T1000 (cell line): Measurements from ENCODE around the gene TP53I11.

Experiments
- DNase-seq: peaks from one replicate; lab custom pipeline; 2025; ENCODE audit warnings: mixed read lengths; lab: John Stamatoyannopoulos, UW

Gene TP53I11

DNA sequence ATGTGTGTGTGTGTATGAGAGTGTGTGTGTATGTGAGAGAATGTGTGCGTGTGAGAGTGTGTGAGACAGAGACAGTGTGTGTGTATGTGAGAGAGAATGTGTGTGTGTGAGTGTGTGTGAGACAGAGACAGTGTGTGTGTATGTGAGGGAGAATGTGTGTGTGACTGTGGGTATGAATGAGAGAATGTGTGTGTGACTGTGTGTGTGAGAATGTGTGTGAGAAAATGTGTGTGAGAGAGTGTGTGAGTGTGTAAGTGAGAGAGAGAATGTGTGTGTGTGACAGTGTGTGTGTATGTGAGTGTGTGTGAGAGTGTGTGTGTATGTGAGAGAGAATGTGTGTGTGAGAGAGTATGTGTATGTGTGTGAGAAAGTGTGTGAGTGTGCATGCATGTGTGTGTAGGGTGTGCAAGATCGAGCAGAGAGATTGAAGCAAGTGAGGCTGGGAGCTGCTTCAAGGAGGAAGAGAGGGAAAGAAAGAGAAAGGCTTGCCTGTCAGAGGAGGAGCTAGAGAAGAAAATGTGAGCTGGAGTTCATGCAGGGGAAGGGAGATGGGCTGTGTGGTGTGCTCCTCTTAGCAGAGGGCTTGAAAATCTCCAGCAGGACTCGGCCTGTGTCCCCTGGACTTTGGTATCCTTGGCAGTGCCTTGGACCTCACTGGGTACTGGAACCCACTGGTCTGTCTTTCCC is 27.7 kb upstream of the TP53I11 start:
- DNase-seq, result no peak

DNA sequence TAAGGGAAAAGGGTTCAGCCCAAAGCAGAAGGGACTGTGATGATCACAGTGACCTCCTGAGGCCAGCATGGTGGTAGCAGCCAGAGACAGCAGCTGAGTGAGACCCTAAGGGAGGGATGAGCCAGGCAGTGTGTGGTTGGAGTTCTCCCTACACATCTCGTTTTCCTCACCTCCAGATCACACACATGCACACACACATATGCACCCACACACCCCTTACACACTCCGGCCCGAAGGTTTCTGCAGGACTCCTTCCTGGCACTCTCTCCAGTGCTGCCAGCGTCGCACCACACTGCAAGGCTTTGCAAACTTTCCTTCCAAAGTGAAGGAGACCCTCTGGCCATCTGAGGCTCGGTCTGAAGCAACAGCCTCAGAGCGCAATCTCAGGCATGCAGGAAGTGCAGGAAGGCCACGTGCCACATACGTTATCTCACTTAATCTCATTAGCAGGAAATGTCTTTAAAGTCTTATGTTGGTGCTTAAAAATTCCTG is 26.9 kb upstream of the TP53I11 start:
- DNase-seq, result no peak

DNA sequence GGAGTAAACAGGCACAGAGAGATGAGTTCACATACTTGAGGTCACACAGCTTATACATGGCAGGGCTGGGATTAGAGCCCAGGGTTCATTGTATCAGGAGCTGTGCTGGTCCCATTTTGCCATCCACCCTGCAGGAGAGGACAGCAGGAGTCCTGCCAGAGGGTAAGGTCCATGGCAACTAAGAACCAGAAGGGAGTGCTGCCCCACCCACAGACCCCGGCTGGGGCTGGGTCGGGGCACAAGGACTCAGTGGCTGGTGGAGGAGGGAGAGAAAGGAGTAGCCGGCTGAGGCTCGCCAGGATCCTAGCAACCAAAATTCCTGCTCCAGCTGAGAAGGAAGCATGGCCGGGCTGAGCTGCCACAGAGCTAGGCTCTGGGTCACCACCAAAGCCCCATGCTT is 25.9 kb upstream of the TP53I11 start:
- no peak for DNase-seq

DNA sequence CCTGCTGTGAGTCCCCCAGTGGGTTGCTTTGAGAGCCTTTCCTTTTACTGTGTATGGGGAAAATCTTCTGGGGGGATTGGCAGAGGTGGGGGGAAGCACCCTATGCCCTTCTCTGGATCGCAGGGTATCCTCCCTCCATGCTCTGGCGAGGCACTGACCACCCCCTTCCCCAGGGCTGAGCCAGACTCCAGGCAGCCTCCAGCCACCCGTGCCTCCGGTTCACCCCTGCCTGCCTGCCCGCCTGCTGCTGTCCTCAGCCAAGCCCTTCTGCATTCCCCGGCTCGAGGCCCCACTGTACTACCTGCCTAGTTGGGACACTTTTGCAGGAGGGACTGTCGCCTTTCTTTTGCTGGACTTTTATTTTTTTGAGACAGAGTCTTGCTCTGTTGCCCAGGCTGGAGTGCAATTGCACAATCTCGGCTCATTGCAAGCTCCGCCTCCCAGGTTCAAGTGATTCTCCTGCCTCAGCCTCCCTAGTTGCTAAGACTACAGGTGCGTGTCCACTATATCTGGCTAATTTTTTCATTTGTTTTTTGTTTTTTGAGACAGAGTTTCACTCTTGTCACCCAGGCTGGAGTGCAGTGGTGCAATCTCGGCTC is 23.8 kb upstream of the TP53I11 start:
- no peak for DNase-seq

DNA sequence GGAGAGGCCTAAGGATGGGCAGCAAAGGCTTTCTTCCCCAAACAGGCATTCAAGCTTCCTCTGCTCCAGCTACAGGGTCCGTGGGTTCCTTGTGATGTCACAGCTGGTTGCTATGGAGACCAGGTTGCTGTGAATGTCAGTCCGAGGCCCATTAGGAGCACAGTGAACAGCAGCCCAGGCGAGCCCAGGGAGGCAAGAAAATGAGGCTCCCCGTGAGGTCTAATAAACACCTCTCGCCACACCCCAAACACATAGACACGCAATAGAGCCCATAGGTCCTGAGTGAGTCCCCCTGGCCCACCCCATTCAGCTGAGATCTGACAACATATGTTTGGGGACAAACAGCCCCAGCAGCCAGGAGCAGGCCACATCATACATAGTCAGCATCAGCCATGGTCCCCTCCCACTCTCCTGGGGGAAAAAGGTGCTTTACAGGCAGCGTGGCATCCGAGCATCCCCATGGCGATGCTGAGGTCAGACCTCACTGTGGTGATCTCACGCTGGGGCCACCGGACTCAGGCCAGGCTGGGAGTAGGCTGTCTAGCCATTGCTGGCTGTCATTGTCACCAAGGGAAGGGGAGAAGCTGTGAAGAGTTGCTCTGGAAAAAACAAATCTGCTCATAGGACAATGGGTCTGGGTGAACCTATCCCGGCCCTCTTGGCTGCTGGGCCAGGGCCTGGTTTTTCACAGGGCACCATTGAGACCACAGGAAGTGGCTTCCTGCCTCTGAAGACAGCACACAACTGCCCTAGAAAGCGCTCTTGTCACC is 23.1 kb upstream of the TP53I11 start:
- DNase-seq, result no peak

DNA sequence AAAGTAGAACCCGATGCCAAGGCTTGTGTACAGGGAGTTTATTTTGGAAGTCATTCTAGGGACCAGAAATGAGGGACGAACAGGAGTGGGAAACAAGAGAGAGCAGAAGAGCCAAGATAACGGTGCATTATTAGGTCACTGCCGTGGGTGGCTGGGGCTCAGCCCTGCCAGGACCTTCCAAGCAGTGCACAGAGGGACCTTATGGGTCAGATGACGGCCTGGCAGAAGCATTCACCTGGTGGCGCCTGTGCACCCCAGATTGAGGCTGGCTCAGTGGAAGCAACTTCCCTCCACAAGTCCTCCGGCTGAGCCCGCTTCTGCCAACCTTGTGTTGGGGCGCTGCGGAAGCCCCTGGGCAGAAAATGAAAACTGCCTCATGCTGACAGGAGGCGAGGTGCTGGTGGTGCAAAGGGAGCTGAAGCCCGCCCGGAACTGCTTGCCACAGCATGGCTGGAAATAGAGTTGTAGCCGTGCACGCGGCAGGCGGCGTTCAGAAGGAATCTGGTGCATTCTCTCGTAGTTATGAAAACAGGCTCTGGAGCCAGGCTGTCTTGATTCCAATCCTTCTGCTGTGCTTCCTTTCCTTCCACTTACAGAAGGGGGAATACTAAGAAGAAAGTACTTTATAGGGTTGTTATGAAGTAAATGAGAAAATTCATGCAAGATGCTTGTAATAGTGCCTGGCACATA is 22.2 kb upstream of the TP53I11 start:
- no peak for DNase-seq

DNA sequence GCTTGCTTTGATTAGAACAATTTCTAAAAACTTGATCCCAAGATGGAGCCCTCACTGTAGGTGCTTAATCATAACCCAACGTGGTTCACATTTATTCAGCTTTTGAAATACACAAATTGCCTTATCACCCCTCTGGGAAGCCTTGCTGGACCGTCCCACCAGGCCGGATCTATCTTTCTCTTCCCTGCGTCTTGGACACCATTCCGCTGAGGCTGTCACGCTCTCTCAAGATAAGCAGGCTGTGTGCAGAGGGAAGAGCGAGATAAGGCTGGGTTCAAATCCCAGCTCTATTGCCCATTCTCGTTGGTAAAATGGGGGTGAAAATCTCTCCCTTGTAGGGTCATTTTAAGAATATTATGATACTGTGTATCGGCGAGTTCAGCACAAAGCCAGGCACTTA is 20.5 kb upstream of the TP53I11 start:
- DNase-seq, result no peak

DNA sequence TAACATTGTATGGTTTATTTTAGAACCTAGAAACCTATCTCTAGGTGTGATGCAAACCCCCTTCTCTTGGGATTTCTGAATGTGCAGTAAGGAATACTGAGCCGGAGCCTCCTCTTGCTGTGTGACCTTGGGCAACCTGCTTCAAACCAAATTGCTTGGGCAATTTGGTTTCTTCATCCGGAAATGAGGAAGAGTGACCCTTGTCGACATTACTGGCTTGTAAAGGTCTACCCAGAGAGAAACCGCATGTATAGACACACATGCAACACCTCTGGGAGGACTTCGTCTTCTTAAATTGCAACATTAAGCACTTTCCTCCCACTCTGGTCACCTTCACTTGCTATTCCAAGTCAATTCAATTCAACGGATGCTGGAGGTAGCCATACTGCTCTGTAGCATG is 19.6 kb upstream of the TP53I11 start:
- DNase-seq, result no peak

DNA sequence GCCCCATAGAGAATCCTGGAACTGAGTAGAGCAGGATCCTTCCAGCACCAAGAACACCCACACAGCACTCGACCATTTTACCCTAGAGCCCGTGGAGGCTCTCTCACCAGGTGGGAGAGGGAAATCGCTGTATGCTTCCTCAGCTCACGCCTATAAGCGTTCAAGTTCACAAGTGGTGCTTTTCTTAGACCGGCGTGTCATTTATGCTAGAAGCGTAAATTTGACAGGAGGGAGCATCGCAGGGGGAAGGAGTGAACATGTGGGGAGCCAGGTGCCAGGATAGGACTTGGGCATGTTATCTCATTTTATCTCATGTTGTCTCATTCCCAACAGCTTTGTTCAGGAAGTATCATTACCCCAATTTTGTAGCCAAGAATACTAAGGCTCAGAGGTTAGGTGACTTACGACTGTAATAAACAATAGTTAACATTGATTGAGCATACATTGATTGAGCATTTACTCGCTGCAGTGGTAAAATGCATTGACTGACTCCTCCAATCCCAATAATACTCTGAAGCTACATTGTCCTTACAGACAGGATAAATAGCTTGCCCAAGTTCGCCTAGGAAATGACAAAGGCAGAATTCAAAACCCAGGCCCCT is 19.1 kb upstream of the TP53I11 start:
- DNase-seq, result no peak

DNA sequence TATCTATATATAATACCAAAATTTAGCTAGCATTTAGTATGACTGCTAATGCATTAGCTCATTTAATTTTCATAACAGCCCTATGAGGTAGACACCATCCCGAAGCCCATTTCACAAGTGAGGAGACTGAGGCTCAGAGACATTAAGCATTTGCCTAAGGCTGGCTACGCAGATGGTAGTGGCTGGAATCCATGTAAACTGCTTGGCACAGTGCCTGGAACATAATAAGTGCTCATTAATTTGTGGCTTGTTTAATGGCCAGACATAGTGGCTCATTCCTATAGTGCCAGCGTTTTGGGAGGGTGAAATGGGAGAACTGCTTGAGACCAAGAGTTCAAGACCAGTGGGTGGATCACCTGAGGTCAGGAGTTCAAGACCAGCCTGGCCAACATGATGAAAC is 17.8 kb upstream of the TP53I11 start:
- no peak for DNase-seq

DNA sequence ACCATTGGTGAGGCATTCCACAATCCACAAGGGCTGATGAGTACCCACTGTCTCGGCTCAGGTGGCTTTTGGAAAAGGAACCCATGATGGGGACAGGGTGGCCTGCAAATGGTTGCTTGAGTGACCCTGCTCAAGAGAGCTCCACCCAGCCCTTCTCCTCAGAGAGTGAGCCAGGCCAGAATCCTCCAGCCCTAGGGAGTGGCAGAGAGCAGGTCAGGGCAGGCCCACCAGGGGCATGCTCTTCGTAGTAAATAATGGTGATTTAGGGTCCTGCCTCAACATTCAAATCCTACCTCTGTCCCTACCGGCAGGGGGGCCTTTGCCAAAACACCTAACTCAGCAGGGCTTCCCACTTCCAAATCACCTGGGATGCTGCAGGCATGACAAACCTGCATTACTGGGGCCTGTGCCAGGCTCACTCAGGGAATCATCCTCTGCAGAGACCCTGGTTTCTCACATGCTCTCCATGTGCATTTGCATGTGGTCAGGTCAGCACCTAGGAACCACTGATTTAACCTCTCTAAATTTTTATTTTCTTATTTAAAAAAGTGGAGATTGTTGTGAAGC is 17.3 kb upstream of the TP53I11 start:
- no peak for DNase-seq

DNA sequence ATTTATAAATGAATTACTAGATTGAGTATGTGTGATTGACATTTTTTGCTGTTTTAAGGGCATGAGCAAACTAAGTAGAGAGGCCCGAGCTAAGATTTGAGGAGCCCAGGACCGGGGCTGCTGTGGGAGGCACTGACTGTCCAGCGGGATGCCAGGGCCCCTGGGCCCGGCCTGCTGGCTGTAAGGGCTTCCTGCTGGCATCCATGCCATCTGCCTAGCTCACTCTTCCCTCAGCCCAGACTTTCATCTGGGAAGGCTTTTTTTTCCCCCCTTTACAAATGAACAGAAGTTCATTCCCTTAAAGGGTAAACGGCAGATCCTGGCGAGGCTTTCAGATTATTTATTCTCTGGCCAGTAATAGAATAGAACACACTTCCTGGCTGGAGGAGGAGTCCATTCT is 16.0 kb upstream of the TP53I11 start:
- DNase-seq, result no peak

DNA sequence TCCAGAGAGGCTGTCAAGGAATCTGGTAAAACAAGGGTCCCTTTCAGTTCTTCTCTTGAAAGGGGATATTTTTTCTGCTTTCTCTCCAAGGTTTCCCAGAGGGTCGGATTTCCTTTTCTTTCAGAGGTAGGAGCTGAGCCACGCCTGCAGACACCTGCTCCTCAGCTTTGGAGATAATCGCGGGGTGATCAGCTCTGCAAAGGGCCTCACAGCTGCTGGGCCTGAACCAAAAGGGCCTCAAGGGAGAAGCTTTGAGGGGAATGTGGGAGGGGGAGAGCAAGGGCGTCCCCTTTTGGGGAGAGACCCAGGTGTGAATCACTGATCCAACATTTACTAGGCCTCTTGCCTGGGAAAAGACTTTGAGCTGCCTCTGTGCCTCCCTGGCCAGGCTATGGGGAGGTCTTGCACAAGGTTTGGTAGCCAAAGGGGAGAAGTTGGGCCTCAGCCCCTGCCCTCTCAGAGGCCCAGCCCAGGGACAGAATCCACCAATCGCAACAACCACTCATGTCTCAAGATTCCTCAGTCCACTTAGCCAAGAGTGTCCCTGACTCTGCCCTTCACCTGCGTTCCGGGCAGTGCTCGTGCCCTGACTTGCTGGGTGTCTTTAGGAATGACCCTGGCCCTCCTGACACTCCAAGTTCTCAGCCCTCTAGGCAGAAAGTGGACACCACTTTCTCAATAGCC is 14.0 kb upstream of the TP53I11 start:
- DNase-seq, result no peak

DNA sequence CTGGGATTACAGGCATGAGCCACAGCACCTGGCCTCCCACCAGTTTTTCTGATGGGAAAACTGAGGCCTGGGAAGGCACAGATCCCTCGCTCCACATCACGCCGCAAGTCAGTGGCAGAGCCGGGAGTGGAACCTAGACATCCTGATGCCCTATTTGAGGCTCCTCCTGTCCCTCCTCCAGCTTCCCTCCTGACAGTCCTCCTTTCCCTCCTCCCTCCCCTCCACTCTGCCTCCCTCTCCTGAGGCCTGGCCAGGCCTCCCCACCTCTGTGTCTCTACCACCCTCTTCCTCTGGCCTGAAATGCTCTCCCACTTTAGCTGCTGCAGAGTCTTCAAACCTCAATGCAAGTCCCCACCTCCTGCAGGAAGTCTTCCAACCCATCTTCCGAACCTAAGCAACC is 13.3 kb upstream of the TP53I11 start:
- DNase-seq, result no peak

DNA sequence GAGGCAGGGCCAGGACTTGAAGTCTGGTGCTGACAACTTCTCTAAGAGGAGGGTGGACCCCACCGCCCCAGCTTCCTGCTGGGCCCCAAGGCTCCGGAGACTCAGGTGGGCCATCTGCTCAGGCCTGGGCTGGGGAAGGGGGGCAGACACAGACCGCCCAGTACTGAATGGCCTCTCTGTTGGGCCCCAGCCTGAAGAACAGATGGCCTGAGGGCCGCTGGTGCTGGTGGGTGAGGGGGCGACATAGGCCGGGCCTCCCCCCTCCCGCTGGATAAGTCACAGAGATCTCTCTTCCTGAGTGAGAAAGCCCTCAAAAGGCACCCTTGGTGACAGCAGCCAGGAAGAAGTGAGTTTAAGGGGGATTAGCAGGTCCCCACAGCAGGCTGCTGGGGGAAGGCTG is 12.5 kb upstream of the TP53I11 start:
- no peak for DNase-seq

DNA sequence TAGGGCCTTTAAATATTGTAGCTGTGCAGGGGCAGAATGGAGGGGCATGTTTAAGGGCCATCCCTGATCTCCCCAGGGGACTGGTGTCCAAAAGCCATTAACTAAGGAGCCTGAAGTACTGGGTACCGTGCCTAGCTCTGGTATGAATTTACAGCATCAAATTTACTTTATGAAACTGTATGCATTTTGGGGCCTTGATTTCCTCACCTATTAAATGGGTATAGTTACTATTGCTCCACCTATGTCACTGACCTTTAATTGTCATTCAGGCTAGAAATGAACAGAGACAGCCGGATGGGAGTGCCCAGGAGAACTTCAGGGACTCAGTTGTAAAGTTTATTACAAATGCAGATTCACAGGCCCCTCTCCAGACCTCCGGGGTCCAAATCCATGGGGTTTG is 11.8 kb upstream of the TP53I11 start:
- no peak for DNase-seq

DNA sequence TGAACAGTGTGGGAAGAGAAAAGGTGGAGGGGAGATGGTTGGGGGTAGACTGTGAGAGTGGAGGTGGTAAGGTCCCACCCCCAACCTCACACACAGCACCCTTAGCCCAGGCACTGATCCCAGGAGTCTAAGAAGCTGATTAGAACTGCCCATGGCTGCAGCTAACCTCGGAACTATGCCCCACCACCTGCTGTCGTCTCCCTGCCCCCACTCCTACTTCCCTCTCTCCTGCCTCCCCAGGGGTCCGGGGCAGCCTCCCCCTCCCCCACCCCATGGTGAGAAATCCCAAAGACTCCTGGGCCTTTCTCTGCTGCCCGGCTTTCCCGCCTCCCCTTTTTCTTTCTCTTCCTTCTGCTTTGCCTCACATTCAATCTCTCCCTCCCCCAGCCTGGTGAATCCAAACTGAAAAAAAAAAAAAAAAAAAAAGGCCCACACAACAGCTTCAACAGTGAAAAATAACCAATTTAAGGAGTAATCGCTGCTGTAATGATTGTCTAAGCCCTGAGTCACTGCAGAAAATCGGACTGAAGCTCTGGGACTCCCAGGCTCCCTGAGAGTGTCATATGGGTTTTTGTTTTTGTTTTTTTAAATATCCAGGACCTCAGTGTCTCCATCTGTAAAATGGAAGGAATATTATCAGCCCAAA is 9.6 kb upstream of the TP53I11 start:
- no peak for DNase-seq

DNA sequence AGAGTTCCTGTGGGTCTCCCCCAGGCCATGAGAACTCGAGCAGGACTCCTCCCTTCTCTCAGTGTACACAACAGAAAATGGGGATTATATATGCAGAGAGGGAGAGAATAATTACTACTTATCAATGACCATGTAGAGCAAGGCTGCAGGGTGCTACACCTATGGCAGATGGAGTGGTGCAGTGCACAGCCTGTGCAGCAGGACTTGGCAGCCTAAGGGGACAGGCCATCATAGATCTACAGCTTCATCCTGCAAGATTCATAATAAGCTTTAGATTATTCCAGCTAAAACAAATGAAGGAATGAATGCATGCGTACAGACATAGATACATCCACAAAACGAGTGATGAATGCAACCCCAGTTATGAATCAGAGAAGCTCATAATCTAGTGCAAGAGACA is 8.4 kb upstream of the TP53I11 start:
- DNase-seq, result no peak

DNA sequence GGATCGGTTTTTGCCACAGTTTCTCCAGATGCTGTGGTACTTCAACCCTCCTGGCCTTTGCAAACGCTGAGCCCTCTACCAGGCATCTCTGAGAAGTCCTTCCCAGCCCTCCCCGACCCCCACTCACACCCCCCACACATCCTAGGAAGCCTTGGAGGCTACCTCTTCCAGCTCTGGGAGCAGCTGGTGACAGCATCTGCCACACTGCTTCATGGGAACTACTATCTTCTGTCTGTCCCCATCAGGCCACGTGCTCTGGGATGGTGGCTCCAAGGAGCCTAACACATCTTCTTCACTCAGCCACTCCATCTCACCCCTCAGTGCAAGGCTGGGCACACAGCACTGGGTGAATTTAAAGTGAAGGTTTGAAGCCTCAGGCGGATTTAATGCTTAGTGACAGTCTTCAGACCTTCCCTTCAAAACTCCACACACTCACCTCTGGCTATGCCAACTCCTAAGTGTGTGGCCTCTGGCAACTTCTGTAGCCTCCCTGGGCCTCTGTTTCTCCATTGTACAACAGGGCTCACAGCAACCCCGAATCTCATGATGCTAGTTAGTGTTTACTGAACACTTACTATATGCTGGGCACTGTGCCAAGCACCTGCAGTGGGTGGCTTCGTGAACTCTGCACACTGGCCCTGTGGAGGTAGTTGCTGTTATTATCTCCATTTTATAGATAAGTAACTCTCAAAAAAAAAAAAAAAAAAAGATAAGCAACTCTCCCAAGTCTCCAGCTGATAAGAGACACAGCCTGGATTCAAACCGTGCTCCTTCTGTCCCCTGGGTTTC is 7.3 kb upstream of the TP53I11 start:
- DNase-seq, result no peak

DNA sequence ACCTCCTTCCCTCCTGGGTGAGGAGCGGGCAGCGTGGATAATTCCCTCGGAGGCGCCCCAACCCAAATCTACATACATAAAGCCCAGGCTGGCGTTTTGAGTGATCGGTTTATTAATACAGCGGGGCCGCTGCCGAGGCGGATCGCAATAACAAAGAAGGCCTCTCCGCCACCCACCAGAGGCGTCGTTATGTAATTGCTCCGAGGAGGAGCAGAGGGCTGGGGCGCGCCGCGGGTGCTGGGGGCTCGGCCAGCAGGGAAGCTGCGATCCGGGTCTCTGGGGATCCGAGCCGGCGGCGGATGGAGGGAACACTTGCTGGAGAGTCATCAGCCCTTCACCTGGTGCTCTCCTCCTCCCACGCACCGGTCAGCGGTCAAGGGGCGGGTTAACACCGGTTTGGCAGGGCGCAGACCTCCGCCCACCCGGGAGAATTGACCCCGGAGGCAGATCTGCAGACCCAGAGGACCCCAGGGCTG is 6.4 kb upstream of the TP53I11 start:
- no peak for DNase-seq
